WI38 (cell line): ENCODE data around the gene DDX47.

Experiments
- H3K4me3 ChIP-seq: 2 replicates; pipeline ENCODE4 v1.5.1; 2011; ENCODE audit warnings: low read depth, mild to moderate bottlenecking, control low read depth, low read length
- CTCF ChIP-seq: IDR thresholded peaks from 2 replicates; pipeline ENCODE4 v1.5.1; 2012; ENCODE audit warnings: low read depth, mild to moderate bottlenecking, control low read depth, low read length

Gene DDX47

GRCh38 chr12:12788675-12789368 lies 24.3 kb upstream of the DDX47 start:
- H3K4me3 ChIP-seq, result no peak overlapping the region

GRCh38 chr12:12790956-12791355 lies 22.2 kb upstream of the DDX47 start:
- TF ChIP-seq CTCF, result no peak
- no peak overlapping the region for H3K4me3 ChIP-seq

More at GRCh38 chr12:12788675-12789368, 24.3 kb upstream of the DDX47 start:
- TF ChIP-seq CTCF, result peak; percentile 55

- TF ChIP-seq CTCF, result no peak
- no peak overlapping the region for H3K4me3 ChIP-seq
These were observed 21.3 kb upstream of the DDX47 start for GRCh38 chr12:12791756-12792369.

- H3K4me3 ChIP-seq, result no peak overlapping the region
- no peak for TF ChIP-seq CTCF
These were observed 20.7 kb upstream of the DDX47 start for GRCh38 chr12:12792421-12792820.

GRCh38 chr12:12794686-12795085 lies 18.5 kb upstream of the DDX47 start:
- TF ChIP-seq CTCF, result no peak
- no peak overlapping the region for H3K4me3 ChIP-seq

- H3K4me3 ChIP-seq, result no peak overlapping the region
- TF ChIP-seq CTCF, result no peak
These were observed 17.0 kb upstream of the DDX47 start for GRCh38 chr12:12796171-12796570.

- H3K4me3 ChIP-seq, result no peak overlapping the region
- TF ChIP-seq CTCF, result no peak
These were observed 16.0 kb upstream of the DDX47 start for GRCh38 chr12:12796928-12797793.
